ENCODE results near the gene GALNTL6. TPM values are rescaled to one million over a fixed set of nuclear protein-coding genes. Genes with fewer than 3 reads are reported as not detected.

The GALNTL6 gene
- total RNA-seq, 4 donors from 2014 or later = not detected

DNA sequence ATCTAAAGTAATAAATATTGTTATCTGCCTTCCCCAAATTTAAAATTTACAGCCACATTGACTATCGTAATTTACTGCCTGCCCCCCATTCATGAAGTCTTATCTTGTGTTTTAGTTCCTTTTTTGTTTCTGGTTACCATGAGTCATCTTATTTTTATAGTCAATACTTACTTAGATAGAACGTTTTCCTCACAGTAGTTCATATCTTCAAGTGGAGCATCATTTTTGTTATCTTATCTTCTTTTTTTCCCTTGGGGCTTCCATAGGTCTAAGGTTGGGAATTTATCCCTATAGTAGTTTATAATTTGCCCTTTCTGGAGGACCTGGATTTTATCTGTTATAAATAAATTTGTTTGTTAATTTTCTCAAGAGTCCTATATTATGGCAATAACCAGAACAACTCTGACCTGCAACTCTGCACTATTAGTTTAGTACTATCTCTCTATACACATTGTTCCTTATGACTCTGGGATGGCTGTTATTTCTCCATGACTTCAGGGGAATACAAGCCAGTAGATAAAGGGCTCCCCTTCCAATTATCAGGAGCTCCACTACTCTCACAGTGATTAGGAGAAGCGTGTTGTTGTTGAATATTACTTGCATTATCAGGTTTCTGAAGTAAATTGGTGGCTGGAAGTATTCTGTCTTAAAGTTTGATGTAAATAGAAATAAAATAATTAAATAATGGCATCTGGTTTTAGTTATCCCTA is 330.6 kb downstream of the GALNTL6 start:
- TF ChIP-seq, protein P1, sequence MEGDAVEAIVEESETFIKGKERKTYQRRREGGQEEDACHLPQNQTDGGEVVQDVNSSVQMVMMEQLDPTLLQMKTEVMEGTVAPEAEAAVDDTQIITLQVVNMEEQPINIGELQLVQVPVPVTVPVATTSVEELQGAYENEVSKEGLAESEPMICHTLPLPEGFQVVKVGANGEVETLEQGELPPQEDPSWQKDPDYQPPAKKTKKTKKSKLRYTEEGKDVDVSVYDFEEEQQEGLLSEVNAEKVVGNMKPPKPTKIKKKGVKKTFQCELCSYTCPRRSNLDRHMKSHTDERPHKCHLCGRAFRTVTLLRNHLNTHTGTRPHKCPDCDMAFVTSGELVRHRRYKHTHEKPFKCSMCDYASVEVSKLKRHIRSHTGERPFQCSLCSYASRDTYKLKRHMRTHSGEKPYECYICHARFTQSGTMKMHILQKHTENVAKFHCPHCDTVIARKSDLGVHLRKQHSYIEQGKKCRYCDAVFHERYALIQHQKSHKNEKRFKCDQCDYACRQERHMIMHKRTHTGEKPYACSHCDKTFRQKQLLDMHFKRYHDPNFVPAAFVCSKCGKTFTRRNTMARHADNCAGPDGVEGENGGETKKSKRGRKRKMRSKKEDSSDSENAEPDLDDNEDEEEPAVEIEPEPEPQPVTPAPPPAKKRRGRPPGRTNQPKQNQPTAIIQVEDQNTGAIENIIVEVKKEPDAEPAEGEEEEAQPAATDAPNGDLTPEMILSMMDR (IDR thresholded peaks at IDR 0.05; ENCODE audit: low read depth) = no peak

DNA sequence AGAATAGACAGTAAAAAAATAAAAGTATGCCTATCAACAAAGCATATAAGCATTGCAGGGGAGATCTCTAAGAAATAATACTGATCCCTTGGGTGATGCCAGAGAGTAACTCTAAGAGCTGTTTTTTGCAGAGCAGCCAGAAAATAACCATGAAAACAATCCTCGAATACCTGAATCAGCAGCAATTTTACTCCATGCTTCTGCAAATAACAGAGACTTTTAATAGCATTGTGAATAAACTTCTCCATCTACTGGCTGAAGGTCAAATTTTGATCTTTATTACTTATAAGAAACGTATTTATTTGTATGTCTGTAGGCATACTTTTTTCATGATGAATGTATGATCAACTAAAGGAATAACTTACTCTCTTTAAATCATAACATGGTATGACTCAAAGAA is 334.5 kb downstream of the GALNTL6 start:
- TF ChIP-seq, protein P1 (IDR thresholded peaks at IDR 0.05; ENCODE audit: low read depth) = no peak

DNA sequence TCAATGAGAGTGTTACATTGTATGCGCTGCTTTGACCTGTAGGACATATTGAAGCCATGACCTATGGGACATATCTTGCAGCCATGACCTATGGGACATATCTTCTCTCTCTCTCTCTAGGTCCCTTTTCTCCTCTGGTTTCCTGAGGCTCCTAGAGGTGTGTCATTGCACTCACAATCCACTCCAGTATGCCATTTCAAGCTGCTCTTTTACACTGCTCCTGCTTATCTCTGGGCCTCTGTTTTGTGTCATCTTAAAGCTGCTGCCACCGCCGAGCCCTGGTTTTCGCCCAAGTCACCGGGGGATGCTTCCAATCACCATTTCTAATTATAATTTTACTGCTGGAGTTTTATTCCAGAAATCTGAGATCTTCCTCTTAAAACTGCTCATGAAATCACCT is 336.1 kb downstream of the GALNTL6 start:
- TF ChIP-seq, protein P1 (IDR thresholded peaks at IDR 0.05; ENCODE audit: low read depth) = no peak

DNA sequence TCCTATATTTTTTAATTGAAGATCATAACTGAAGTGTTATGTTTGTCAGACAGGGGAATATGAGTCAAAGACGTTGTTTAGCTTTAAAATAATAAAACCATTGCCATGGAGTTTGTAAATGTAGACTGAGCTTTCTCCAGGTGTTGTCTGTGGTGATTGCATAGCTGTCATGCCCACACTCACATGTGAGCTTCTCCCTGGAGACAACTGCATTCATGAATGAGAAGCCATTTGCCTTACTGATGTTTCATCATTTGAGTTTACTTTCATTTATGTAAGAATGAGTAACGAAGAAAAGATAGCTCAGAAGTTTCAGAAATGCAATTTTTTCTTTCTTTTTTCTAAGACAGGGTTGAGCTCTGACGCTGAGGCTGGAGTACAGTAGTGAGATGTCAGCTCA is 339.1 kb downstream of the GALNTL6 start:
- TF ChIP-seq, protein P1 (IDR thresholded peaks at IDR 0.05; ENCODE audit: low read depth) = no peak

DNA sequence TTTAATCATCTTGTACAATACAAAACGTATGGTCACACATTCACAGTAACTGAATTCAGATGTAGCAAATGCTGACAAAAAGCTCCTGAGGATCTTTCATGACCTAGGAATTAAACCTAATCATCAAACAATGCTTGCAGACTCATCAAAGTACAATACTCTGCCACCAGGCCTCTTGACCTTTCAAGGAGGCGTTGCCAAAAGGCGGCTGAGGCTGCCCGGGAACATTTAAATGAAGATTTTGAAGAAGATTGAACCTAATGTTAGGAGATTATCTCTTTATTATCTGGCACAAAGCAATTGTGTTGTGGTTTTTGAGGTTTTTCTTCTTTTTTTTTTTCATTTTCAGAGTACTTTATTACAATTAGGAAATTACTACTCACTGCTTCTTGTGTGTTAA is 340.5 kb downstream of the GALNTL6 start:
- TF ChIP-seq, protein P1 (IDR thresholded peaks at IDR 0.05; ENCODE audit: low read depth) = no peak

DNA sequence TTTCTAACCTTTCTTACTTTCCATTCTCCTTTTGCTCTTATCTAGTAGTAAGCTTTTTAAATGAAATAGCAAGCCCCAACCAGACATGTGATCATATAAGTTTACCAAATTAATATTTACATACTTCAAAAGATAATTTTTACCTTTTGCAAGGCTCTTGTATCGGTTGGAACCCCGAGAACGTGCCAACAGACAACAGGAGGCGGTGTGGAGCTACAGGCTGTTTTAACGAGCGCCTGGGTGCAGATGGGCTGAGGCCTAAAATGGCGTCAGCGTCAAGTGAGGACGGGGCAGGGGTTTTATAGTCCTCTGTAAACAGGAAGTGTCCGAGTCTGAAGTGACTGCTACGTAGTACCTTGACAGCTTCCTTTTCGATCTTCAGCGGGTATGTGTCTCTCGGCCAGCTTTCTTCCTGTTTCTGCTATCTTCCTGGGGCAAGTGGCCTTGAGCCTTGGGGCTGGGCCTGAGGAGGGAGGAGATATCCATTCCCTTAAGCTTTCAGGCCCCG is 342.7 kb downstream of the GALNTL6 start:
- TF ChIP-seq, protein P1 (IDR thresholded peaks at IDR 0.05; ENCODE audit: low read depth) = no peak

DNA sequence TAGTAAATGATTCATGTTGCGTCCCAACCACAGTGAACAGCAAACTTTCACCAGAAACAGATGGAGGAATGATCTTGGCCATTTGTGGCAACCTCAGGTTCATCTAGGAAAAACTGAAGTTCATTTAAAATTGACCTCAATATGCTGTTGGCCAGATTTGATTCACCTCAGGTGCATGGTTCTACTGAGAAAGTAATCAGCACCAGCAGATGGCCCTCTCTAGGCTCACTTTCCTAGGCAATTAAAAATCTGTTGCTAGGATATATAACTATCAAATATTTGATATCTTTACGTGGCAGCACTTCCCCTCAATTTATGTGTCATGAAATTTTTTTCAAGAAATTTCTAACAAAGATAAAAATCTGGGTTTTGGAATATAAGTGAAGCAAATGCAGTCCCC is 344.7 kb downstream of the GALNTL6 start:
- TF ChIP-seq, protein P1 (IDR thresholded peaks at IDR 0.05; ENCODE audit: low read depth) = no peak
